Smooth muscle cell (in vitro differentiated cells): ENCODE data around the gene TGFBR1. TPM values are rescaled to one million over a fixed set of nuclear protein-coding genes. Genes with fewer than 3 reads are reported as not detected.

Experiments used
- DNase-seq: peaks from one replicate; lab custom pipeline; 2025; ENCODE audit not compliant: unreplicated experiment; lab: John Stamatoyannopoulos, UW
- H2AFZ ChIP-seq: fragments of 200-600 bp; sonication (generic); 2 replicates; pipeline ENCODE4 v1.6.0; 2016; ENCODE audit warnings: antibody characterized with exemption, low read depth, mild to moderate bottlenecking
- H3F3A ChIP-seq: fragments of 200-600 bp; sonication (generic); 2 replicates; pipeline ENCODE4 v1.6.0; 2017; ENCODE audit warnings: antibody characterized with exemption, low read depth
- H3K27ac ChIP-seq: fragments of 200-600 bp; sonication (generic); 2 replicates; pipeline ENCODE4 v1.5.1; 2016; ENCODE audit warnings: low read depth, mild to moderate bottlenecking
- H3K27me3 ChIP-seq: fragments of 200-600 bp; sonication (generic); 2 replicates; pipeline ENCODE4 v1.6.1; 2016; ENCODE audit warnings: low read depth, mild to moderate bottlenecking
- H3K36me3 ChIP-seq: fragments of 200-600 bp; sonication (generic); 2 replicates; pipeline ENCODE4 v1.5.1; 2016; ENCODE audit warnings: low read depth
- H3K4me1 ChIP-seq: fragments of 200-600 bp; sonication (generic); 2 replicates; pipeline ENCODE4 v1.5.1; 2016; ENCODE audit warnings: low read depth
- H3K4me2 ChIP-seq: fragments of 200-600 bp; sonication (generic); 2 replicates; pipeline ENCODE4 v1.6.0; 2016; ENCODE audit warnings: mild to moderate bottlenecking
- H3K4me3 ChIP-seq: fragments of 200-600 bp; sonication (generic); 2 replicates; pipeline ENCODE4 v1.5.1; 2016; ENCODE audit warnings: mild to moderate bottlenecking
- H3K79me2 ChIP-seq: fragments of 200-600 bp; sonication (generic); 2 replicates; pipeline ENCODE4 v1.6.0; 2016; ENCODE audit warnings: low read depth, mild to moderate bottlenecking
- H3K9ac ChIP-seq: fragments of 200-600 bp; sonication (generic); 2 replicates; pipeline ENCODE4 v1.6.0; 2016; ENCODE audit warnings: low read depth
- H3K9me3 ChIP-seq: fragments of 200-600 bp; sonication (generic); replicated peaks from 2 replicates; pipeline ENCODE4 v1.5.1; 2016; ENCODE audit warnings: low read depth
- H4K20me1 ChIP-seq: fragments of 200-600 bp; sonication (generic); 2 replicates; pipeline ENCODE4 v1.6.0; 2016; ENCODE audit warnings: low read depth
- CTCF ChIP-seq: fragments of 200-600 bp; sonication (generic); IDR thresholded peaks from 2 replicates; pipeline ENCODE4 v1.5.1; 2017; ENCODE audit warnings: borderline replicate concordance, mild to moderate bottlenecking, antibody characterized with exemption; ENCODE audit not compliant: insufficient read depth, poor library complexity, severe bottlenecking
- WGBS: methylation state at CpG from one replicate; pipeline ENCODE4 v1.1.7; 2016; ENCODE audit warnings: low lambda C conversion rate; 5-methylcytosine and 5-hydroxymethylcytosine counted together
- polyA plus RNA-seq: library from polyadenylated mRNA; unstranded; fragments of >200 nt; fragmentation: Nextera tagmentation; extraction: Ambion mirVana; gene quantifications from 2 replicates; pipeline ENCODE4 v1.2.1, GENCODE V29; 2016
- total RNA-seq: library from RNA; depleted of rRNA; stranded (reverse); fragments of >200 nt; gene quantifications from 2 replicates; pipeline ENCODE4 v1.2.3, GENCODE V29; 2014

The TGFBR1 gene
- total and polyA plus RNA-seq, 2 experiments from 2014 or later = 87.8 to 240 TPM

- peaks cover 33% of the 10 kb centered on the region for H3F3A ChIP-seq
- 94% methylated on average over 2 of the region's 2 CpGs for WGBS
- H4K20me1 ChIP-seq = no peaks in the 10 kb centered on the region
These were observed 44.3 kb upstream of the TGFBR1 start for GRCh38 chr9:99060621-99061020.

GRCh38 chr9:99062549-99062948, 42.4 kb upstream of the TGFBR1 start:
- no peak for TF ChIP-seq CTCF
- H4K20me1 ChIP-seq = no peaks in the 10 kb centered on the region
- WGBS = 93% methylated on average over 1 of the region's 1 CpG
- no peak overlapping the region for H2AFZ ChIP-seq
- no peak overlapping the region for H3K9ac ChIP-seq
- no peaks in the 10 kb centered on the region for H3K79me2 ChIP-seq
- peaks cover 17% of the 10 kb centered on the region for H3F3A ChIP-seq
- peaks cover 1% of the 10 kb centered on the region for H3K36me3 ChIP-seq
- no peak overlapping the region for H3K4me2 ChIP-seq
- H3K9me3 ChIP-seq = no peaks in the 10 kb centered on the region
- DNase-seq = no peak
- H3K4me3 ChIP-seq = no peak overlapping the region
- H3K27ac ChIP-seq = no peak overlapping the region
- H3K4me1 ChIP-seq = peaks cover 6% of the 10 kb centered on the region
- no peaks in the 10 kb centered on the region for H3K27me3 ChIP-seq

More at GRCh38 chr9:99060621-99061020, 44.3 kb upstream of the TGFBR1 start:
- Histone ChIP-seq H2AFZ (no peak overlapping the region), H3K9me3 (no peaks in the 10 kb centered on the region), H3K9ac (no peak overlapping the region), H3K79me2 (no peaks in the 10 kb centered on the region), H3K4me2 (no peak overlapping the region), H3K27ac (no peak overlapping the region), H3K4me3 (no peak overlapping the region), H3K36me3 (no peaks in the 10 kb centered on the region), H3K4me1 (peaks cover 8% of the 10 kb centered on the region), H3K27me3 (no peaks in the 10 kb centered on the region)
- no peak for TF ChIP-seq CTCF
- no peak for DNase-seq

- Histone ChIP-seq H3K27me3 (no peaks in the 10 kb centered on the region), H3K9me3 (no peaks in the 10 kb centered on the region), H2AFZ (no peak overlapping the region), H3K9ac (no peak overlapping the region), H3K36me3 (peaks cover 3% of the 10 kb centered on the region), H3K27ac (no peak overlapping the region), H3K4me3 (no peak overlapping the region), H3K79me2 (no peaks in the 10 kb centered on the region), H3K4me2 (no peak overlapping the region), H3F3A (peaks cover 9% of the 10 kb centered on the region), H3K4me1 (no peaks in the 10 kb centered on the region), H4K20me1 (no peaks in the 10 kb centered on the region)
- TF ChIP-seq CTCF = no peak
- no peak for DNase-seq
- 95% methylated on average over 1 of the region's 1 CpG for WGBS
These were observed 41.4 kb upstream of the TGFBR1 start for GRCh38 chr9:99063522-99063921.

- TF ChIP-seq CTCF = no peak
- H3K79me2 ChIP-seq = no peaks in the 10 kb centered on the region
- no peaks in the 10 kb centered on the region for H3K27me3 ChIP-seq
- H3K9ac ChIP-seq = no peak overlapping the region
- H3K27ac ChIP-seq = no peak overlapping the region
- no peak overlapping the region for H2AFZ ChIP-seq
- H3K4me1 ChIP-seq = no peaks in the 10 kb centered on the region
- H3F3A ChIP-seq = peaks cover 25% of the 10 kb centered on the region
- WGBS = 54% methylated on average over 3 of the region's 3 CpGs
- H4K20me1 ChIP-seq = no peaks in the 10 kb centered on the region
- H3K36me3 ChIP-seq = peaks cover 3% of the 10 kb centered on the region
- H3K4me3 ChIP-seq = no peak overlapping the region
- H3K4me2 ChIP-seq = no peak overlapping the region
- DNase-seq = no peak
- no peaks in the 10 kb centered on the region for H3K9me3 ChIP-seq
These were observed 38.3 kb upstream of the TGFBR1 start for GRCh38 chr9:99066571-99066970.
